Activated CD4-positive, alpha-beta T cell treated with anti-CD3 and anti-CD28 coated beads, Interleukin-2, amount 50 U/mL, for 16 hours (primary cell): ENCODE results near the gene CD52.

Source experiments
- DNase-seq: peaks from one replicate; pipeline ENCODE4 v3.0.0-alpha.2; 2020

Gene CD52

GRCh38 chr1:26357121-26357602 is 39.4 kb downstream of the CD52 start:
- no peak for DNase-seq

DNA sequence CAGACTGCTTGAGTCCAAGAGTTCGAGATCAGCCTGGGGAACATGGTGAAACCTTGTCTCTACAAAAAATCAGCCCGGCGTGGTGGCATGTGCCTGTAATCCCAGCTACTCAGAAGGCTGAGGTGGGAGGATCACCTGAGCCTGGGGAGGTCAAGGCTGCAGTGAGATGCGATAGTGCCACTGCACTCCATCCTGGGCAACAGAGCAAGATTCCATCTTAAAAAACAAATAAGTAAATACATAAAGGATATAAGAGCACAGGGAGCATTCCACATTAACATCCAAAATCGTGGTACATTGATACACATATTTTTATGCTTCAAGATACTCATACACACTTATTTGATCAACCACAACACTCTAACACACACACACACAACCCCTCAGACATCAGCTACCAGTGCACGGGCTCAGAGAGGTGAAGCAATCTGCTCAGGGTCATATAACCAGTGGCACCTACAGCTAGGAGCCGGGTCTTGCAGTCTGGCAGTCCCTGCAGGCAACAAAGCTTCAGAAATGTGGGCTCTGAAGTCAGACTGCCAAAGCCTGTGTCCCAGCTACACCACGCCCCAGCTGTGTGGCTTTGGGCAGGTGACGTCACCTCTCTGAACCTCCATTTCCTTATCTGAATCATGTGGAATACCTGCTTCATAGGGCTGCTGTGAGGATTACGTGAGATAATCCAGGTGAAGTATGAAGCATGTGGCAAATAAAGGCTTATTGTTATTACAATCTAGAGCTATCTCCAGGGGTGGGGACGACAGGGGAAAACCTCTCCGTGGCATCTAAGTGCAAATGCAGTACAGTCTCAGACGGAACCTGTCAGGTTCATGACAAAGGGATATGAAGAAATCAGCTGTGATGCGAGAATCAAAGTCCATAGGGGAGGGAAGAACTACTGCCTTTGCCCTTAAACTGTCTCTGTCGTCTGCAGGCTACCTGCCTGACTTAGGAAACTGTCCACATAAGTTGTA is 40.9 kb downstream of the CD52 start:
- DNase-seq = peak; percentile 59

- DNase-seq = no peak
Measured at GRCh38 chr1:26359981-26360806, 42.4 kb downstream of the CD52 start.

DNA sequence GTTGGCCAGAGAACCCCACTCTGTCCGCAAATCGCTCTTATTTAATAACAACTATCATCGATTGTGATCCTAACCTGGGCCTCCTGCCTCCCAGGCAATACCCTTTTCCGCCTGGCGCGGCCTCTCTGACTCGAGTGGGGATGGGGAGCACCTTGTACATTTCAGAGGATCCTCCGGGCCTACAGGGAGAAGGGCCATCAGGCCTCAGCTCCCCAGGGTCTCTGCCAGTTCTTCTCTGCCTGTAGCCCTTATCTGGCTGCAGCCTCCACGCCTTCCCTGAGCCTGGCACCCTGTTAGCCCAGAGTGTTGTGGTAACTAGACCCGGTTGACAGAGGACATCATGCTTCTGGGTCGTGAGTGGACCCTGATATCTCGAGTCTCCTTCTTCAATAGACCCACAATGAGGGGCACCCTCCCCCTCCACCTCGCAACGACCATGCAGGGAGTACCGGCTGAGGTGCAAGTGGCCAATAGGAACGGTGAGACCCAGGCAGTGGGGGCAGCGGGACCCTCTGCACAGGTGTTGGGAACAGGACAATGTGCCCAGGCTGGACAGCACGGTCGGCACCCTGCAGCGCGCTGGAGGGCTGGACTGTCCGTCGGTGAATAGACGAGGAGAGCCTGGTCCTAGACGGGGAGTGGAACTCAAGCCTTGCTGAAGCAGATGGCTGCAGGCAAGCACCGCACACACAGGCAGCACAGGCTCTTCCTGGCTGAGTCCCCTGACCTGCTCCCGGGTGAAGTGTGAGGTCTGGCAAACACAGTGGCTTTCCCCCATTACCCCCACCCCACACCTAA is 43.2 kb downstream of the CD52 start:
- DNase-seq = no peak

DNA sequence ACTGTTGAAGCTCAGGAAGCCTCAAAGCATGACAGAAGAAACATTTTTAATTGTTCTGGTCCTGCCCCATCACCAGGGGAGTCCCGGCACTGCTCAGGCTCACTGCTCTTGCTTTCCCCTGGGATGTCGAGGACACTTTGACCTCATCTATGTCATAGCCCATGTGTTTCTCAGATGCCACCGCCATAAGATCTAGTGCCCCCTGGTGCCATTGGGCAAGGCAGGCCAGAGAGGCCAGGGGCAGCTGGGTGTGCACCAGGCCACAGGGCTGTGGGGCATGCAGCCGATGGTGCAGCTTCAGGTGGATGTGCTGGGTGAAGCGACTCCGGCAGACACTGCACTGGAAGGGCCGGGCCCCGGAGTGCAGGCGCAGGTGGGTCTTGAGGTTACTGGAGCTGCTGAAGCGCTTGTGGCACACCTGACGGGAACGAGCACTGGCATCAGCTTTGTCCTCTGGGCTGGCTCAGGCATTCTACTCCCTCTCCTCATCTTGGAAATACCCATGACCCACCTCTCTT is 43.9 kb downstream of the CD52 start:
- DNase-seq = no peak

DNA sequence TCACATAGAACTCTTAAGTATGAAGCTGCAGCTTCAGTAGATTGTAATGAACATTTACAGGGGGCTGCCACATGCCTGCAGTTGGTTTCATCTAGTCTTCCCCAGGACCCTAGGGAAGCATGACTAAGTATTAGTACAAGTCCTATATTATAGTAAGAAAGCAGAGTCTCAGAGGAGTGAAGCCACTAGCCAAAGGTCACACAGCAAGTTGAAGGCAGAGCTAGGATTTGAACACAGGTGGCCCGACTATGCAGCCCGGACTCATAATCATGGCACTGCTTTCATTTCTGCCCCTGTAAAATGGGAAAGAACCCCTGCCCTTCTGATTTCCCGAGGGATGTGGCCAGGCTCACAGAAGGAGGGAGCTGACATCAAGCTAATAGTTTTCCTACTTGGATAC is 44.6 kb downstream of the CD52 start:
- no peak for DNase-seq

GRCh38 chr1:26363549-26364448 is 46.0 kb downstream of the CD52 start:
- peak; percentile 88 for DNase-seq

DNA sequence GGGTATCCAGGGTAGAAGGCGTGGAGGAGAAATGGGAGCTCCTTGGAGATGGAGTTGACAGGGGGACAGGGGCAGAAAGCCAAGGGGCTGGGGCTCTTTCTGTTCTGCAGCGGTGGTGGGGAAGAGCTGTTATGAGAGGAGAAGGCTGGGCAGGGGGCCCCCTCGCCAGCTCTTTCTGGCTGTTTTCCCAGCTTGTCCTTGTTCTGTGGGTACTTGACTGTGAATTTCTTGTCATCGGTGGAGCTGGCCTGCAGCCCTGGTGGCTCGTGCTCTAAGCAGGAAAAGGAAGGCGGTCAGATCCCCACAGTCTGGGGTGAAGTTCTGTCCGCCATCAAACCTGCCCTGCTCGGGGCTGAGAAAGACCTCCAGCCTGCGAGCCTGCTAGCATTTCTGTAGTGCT is 47.2 kb downstream of the CD52 start:
- DNase-seq = no peak

DNA sequence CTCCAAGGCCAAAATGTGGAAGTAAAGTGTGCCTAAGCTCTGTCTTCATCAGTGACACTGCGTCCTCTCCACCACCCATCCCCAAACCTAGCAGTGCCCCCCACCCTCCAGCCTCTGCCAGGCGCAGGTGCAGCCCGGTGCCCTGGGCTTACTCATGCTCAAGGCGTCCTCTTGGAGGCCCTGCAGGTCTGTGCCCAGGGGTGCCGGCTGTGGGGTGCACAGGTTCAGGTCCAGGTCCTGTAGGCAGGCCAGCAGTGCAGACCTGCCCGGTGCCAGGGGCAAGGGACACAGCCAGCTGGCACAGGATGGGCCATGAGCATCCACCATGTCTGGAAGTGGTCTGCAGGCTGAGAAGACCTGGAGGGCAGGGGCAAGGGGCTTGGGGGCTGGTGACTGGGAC is 49.7 kb downstream of the CD52 start:
- no peak for DNase-seq

DNA sequence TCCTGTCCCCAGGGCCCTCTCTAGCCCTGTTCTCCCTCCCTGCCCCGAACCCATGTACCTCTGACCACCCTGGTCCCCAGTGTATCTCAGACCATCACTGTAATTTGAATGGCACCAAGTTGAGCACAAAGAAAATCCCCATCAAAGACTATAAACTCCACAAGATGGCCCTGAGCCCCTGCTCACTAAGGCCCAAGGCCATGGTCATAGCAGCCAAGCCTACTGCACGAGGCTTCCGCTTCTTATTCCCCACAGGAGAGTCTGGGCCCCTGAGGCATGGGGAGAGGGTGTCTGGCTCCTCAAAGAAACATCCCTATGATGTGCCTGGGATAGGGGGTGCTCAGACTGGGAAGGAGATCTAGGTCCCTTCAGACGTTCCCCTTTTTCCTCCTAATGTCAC is 50.2 kb downstream of the CD52 start:
- no peak for DNase-seq

DNA sequence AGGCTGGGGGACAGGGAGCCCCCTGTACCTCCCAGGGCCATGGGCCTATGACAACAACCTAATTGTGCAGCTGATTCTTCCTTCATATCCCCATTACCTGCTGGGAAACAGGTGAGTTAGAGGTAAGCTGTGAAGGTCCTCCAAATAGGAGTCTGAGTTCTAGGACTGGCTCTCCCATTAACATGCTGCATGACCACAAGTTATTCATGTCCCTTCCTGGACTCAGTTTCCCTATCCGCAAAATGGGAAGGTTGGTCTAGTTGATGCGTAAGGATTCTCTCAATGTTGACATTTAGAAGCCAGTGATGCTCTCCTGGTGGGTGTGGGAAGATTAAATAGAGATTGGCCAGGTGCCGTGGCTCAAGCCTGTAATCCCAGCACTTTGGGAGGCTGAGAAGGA is 50.7 kb downstream of the CD52 start:
- DNase-seq = no peak
